HG03159 (cell line): ENCODE measurements around the gene DBNDD1.
"Not testable (repeated sequence)": the region's sequence is repeated elsewhere in the genome, so short reads cannot be mapped to it uniquely, and the experiment has no call there.

ENCODE experiments used
- ATAC-seq: cut with Tn5 transposase; IDR thresholded peaks from one replicate; pipeline ENCODE4 v1.9.1; 2021; ENCODE audit warnings: mild to moderate bottlenecking, moderate library complexity; ENCODE audit not compliant: unreplicated experiment

DBNDD1 gene, protein sequence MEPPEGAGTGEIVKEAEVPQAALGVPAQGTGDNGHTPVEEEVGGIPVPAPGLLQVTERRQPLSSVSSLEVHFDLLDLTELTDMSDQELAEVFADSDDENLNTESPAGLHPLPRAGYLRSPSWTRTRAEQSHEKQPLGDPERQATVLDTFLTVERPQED

DNA sequence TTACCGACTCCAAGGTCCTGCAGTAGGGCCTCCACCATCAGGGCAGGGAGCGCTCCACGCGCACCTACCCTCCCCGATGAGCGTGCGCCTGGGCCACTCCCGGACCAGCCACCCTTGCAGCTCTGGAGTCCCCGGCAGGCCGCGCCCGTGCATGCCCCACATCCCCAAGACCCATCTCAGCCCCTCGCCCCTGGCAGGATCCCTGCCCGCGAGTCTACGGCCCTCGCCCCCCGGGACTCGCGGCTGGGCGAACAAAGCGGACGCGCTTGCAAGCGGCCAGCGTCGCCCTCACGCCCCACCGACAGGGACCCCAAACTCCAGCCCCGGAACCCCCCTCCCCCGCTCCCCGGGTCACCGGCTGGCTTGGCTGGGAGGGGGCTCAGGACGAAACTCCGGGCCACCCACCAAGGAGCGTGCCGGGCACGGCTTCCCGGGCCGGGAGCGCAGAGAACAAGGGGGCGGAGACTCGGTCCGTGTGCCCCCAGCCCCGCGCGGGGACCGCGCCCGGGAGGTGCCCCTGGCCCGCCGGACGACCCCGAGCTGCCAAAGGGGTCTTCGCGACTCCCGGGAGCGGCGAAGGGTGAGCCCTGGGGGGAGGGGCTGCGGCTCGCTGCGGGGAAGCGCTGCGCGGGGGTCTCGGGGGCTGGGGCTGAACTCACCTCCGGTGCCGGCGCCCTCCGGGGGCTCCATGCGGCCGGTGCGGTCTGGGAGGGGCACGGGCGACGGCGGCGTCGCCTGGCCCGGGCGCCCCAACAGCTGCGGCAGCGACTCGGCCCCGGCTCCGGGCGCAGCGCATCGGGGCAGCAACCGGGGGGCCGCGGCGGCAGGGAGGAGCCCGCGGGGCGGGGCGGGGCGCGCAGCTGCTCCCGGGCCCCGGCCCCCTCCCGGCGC lies at the start of gene DBNDD1:
Gene DBNDD1 (minus strand): TSS at position 805 of the 891 bp plus-strand sequence. CDS start 115 bp downstream, at position 690.
- no peak for ATAC-seq

DNA sequence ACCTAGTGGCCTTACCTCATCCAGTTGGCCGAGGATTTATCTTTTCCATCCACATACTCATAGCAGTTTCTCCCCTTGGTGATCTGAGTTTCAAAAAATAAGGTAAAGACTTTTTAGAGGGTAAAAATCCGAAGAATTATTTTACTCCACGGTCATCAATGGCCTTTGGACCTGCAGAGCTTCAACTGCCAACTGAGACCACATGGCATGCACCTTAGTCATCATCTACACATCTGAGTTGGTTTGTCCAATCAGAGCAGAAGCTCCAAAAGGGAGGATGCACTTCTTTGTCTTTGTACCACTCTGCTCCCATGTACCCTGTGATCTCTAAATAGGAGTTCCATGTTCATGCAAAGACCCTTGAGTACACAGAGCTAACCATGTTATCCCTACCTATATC lies 42.2 kb upstream of the DBNDD1 start:
- ATAC-seq, result no peak

DNA sequence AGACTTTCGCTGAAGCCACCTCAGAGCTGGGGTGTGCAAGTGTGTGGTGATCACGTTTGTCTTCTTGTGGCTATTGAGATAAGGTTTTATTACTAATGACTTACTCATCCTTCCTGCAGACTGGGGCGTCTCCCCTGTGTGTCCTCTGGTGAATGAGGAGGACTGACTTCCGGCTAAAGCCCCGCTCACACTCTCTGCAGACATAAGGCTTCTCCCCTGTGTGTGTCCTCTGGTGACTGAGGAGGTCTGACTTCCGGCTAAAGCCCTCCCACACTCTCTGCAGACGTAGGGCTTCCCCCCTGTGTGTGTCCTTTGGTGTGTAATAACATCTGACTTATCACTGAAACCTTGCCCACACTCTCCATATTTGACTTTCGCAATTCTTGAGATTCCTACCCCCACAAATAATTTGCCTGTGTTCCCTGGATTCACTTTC lies 38.5 kb upstream of the DBNDD1 start:
- no peak for ATAC-seq

DNA sequence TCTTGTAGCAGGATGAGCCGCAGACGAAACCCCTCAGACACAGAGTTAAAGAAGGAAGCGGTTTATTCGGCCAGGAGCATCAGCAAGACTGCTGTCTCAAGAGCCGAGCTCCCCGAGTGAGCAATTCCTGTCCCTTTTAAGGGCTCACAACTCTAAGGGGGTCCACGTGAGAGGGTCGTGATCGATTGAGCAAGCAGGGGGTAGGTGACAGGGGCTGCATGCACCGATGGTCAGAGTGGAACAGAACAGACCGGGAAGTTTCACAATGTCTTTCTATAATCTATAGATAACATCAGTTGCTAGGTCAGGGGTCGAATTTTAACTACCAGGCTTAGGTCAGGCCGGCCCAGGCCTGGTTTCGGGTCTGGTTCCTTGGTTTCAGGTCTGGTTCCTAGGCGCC lies 37.3 kb upstream of the DBNDD1 start:
- ATAC-seq, result not testable (repeated sequence)

DNA sequence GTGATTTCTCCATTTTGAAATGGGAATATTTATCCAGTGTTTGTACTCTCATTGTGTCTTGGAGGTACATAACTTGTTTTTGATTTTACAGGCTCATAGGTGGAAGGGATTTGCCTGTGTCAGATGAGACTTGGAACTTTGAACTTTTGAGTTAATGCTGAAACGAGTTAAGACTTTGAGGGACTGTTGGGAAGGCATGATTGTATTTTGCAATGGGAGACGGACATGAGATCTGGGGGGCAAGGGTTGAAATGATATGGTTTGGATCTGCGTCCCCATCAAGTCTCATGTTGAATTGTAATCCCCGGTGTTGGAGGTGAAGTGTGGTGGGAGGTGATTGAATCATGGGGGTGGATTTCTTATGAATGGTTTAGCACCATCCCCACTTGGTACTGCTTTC lies 36.1 kb upstream of the DBNDD1 start:
- ATAC-seq, result no peak

DNA sequence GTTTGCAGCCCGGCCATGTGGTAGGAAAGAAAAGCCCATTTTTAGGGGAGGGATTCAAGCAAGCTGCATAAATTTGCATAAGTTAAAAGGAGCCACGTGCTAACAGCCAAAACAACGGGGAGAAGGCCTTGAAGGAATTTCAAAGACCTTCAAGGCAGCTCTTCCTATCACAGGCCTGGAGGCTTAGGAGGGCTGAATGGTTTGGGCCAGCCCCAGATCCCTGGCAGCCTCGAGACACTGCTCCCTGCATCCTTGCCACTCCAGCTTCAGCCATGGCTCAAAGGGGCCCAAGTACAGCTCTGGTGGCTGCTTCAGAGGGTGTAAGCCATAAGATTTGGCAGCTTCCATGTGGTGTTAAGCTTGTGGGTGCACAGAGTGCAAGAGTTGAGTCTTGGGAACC lies 35.3 kb upstream of the DBNDD1 start:
- ATAC-seq, result no peak

DNA sequence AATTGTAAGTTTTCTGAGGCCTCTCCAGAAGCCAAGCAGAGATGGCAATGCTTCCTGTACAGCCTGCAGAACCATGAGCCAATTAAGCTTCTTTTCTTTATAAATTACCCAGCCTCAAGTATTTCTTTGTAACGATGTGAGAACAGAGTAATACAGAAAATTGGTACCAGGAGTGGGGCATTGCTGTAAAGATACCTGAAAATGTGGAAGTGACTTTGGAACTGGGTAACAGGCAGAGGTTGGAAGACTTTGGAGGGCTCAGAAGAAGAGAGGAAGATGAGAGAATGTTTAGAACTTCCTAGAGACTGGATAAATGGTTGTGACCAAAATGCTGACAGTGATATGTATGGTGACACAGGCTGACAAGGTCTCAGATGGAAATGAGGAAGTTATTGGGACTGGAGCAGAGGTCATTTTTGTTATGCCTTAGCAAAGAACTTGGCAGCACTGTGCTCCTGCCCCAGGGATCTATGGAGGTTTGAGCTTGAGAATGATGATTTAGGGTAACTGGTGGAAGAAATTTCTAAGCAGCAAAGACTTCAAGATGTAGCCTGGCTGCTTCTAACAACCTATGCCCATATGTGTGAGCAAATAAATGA lies 34.7 kb upstream of the DBNDD1 start:
- ATAC-seq, result no peak

DNA sequence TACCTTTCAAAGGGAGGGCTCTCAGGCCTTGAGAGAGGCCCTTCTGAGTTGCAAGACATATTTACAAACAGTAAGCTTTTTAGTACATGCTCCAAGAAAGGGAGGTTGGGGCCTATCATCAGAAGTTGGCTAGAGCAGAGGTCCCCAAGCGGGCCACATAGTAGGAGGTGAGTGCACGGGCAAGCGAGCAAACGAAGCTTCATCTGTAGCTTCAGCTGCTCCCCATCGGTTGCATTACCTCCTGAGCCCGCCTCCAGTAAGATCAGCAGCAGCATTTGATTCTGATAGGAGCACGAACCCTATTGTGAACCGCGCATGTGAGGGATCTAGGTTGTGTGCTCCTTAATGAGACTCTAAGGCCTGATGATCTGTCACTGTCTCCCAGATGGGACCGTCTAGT lies 31.7 kb upstream of the DBNDD1 start:
- ATAC-seq, result no peak

DNA sequence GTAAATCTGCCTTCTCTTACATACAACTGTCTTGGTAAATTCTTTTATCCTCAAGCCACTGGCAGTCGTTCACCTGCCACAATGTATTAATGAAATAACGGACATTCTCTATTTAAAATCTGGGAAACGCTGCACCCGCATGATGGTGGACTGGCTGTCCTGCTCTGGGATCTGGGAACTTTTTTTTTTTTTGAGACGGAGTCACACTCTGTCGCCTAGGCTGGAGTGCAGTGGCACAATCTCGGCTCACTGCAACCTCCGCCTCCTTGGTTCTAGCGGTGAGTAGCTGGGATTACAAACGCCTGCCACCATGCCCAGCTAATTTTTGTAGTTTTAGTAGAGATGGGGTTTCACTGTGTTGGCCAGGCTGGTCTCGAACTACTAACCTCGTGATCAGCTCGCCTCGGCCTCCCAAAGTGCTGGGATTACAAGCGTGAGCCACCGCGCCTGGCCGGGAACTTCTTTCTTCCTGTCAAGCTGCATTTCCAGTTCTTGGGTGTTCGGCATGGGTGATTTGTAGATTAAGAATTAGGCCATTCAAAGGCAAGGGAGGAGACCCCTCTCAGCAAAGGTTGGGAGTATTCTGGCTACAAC lies 29.6 kb upstream of the DBNDD1 start:
- no peak for ATAC-seq

DNA sequence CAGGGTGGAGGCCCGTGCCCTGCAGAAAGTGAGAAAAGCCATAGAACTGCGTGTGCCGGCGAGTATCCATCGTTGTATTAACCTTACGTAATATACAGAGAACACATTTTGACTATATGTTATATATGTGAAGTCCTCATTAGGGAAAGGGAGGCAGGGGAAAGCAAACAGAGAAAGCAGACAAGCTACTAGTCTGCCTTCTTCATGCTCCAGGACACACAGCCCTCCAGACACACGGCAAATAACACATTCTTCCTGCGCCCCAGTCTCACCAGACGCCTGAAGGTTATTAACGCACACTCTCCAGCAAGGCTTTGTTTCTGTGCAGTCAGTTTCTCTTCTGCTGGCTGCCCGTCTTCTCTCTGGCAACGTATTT lies 29.1 kb upstream of the DBNDD1 start:
- ATAC-seq, result no peak

DNA sequence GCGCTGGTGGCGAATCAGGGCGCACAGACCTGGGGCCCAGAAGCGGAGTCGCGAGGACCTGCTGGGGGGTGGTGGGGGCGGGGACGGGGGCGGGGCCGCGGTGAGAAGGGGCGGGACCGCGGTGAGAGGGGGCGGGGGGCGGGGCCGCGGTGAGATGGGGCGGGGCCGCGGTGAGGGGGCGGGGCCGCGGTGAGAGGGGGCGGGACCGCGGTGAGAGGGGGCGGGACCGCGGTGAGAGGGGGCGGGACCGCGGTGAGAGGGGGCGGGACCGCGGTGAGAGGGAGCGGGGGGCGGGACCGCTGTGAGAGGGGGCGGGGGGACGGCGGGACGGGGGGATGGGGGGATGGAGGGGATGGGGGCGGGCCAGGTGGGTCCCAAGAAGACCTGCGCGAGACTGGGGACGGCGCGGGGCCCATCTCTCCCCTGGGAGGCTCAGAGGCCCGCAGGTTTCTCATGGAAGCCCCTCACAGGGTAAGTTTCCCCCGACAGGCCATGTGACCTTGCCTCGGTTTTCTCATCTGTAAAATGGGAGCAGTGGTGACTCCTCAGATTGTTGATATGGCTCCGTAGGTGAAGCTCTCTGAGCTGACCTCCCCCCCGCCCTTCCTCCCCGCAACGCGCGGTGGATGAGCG lies 28.6 kb upstream of the DBNDD1 start:
- ATAC-seq, result no peak

DNA sequence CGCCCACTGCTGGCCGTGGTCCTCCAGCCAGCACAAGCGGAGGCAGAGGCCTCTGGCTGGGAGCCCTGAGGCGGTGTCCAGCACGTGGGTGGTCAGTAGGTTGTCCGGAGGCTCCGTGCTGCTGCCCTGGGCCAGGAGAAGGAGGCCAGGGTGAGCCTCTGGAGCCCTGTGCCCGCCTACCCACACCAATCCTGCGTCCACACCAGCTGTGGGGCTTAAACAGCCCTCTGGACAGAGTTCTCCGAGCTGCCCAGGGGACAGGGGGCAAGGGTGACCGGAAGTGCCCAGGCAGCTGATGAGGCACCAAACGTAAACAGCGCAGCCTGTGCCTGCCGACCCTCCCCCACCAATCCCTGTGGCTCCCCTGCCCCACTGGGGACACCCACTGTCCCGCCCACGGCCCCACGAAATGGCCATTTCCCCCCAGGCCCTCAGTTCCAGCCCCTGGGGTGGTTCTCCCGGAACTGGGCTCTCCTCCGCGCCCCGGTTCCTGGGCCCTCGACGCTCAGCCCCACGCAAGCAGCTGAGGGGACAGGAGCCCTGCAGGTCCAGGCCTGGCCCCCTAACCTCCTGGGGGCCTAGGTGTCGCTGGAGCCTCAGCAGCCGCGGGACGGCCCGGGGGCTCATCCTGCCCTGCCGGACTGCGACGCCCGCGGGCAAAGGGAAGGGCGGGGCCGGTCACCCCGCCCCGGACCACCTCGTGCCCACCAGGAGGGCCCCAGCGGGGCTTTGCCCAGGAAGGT lies 27.9 kb upstream of the DBNDD1 start:
- ATAC-seq, result no peak

DNA sequence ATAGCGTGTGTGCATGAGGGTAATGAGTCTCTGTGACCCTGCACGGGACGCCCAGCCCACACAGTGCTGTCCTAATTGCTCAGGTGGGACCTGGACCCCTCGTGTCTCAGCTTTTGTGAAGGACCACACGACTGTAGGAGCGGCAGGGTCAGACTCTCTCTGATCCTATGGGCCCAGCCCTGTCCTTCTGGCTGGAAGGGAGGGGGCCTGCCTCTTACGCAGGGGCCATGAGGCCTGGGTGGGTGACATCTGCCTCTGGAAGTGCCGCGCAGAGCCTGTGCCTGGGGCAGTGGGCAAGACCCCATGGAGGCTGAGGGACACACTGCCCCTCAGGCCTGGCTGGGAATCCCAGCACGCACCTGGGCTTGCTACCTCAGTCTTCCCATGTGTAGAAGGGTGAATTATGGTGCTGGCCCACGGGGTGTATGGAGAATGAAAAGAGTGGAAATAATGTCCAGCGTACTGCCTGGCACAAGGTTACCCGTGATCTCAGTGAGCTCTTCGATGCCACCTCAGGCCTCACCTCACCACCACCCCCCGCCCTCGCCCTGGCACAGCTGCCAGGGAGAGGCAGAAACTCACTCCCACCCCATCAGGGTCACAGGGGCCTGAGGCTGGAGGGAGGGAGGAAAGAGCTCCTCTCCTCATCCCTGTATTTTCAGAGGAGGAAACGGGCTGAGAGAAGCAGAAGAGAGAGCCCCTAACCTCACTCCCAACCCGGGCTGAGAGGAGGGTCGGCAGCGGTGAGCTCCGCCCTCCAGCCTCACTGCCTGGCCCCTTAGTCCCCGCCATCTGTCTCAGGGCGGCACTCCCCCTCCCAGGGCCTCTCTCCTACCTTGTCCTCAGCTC lies 27.1 kb upstream of the DBNDD1 start:
- ATAC-seq, result no peak

DNA sequence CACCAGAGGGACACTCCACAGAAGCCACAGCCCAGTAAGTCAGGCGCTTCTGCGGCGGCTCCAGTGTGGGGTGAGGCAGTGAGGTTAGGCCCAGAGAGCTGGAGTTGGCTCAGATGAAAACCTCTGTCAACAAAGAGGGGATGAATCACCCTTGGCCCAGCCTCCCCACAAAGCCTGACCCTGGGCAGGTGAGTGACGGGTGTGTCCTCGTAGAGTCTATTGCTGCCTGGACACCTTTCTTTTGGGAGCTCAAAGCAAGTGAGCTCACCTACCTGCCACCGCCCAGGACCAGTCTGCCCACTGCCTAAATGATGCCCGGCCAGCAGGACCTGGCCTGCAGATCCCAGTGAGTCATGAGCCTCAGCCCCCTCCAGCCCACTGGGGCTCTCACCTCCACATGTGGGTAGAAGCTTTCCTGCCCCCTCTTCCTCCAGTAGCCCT lies 24.9 kb upstream of the DBNDD1 start:
- ATAC-seq, result no peak

DNA sequence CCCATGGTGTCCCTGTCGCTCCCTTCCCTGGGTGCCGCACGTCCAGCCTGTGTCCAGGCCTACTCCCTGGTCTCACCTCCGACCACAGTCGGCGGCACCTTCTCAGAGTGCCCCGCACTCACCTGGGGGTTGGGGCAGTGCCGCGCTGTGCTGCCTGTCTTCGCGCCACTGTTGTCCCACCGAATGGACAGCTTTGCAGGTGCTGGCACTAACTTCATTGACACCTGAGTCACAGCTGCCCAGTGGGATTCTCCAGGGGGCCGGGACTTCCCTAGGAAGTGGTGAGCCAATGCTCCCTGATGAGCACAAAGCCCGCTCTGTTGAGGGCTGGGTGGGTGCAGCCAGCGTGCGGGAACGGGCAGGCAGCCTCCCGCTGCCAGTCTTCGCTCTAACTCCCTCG lies 24.3 kb upstream of the DBNDD1 start:
- ATAC-seq, result no peak

DNA sequence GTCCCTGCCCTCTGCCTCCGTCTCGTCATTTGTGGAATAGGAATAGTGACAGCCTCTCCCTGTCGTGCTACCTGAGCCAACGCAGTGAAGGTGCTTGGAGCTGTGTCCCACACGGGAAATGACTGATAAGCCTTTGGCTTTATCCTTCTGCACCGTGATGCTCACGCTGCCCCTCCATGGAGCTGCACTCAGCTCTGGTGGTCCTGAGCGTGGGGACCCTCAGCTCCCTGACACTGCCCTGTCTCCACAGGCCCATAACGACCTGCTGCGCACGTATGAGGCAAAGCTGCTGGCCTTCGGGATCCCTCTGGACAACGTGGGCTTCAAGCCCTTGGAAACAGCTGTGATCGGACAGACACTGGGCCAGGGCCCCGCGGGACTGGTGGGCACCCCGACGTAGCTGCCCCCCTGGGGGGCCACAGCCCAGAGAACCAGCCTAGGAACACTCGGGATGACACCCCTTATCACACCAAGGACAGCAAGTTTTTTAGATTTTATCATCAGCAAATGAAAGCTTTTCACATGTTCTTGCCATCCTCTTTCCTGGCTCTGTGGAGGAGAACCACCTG lies 23.8 kb upstream of the DBNDD1 start:
- no peak for ATAC-seq

DNA sequence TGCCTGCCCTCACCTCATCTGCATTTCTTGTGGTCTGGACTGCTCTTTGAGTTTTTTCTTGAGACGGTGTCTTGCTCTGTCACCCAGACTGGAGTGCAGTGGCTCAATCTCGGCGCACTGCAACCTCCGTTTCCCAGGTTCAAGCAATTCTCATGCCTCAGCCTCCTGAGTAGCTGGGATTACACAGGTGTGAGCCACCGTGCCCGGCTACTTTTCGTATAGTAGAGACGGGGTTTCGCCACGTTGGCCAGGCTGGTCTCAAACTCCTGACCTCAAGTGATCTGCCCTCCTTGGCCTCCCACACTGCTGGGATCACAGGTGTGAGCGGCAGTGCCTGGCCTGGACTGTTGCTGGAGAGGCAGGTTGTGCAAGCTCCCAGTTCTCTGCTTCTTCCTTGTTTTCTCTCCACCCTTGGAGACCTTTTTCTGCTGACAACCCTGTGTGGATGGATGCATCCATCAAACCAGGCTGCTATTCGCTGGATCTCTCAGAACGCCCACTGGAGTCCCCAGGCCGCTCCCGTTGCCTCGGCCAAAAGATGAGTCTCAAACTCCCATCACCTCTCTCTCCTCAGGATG lies 22.7 kb upstream of the DBNDD1 start:
- no peak for ATAC-seq

DNA sequence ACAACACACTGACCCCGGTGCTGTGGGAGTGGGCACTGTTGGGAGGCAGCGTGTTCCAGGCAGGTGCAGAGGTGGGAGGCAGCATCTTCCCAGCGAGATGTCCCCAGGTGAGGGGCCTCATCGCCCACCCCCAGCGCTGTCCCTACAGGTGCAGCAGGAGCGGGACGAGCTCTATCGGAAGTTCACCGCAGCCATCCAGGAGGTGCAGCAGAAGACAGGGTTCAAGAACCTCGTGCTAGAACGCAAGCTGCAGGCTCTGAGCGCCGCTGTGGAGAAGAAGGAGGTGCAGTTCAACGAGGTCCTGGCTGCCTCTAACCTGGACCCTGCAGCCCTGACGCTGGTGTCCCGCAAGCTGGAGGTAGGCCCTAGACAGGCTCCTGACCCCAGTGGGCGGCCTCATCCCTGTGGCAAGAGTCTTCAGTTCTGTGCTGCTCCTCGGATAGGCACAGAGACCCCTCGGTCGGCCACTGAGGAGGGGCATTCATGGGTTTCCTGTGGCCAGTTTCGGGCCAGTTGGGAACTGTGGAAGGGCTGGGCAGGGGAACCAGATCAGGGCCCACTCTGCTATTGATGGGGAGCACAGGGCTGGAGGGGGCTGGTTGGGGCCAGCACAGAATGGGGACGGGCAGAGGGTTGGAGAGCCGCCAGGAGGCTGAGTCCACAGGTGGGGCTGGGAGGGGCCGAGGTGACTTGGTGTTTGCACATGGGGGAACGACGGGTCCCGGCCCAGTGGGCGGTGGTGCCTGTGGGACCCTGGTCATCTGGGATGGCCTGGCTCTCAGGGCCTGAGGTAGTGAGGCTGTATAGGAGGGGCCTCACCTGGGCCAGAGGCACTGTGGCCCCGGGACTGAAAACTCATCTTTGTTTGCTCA lies 21.1 kb upstream of the DBNDD1 start:
- ATAC-seq, result no peak
